IMR-90 (cell line): ENCODE measurements around the gene SAMD5. TPM values are rescaled to one million over a fixed set of nuclear protein-coding genes. Genes with fewer than 3 reads are reported as not detected.

Experiments used
- ATAC-seq: fragments of 200-7000 bp; cut with Tn5 transposase; 2 replicates; pipeline ENCODE4 v1.9.1; 2020; ENCODE audit warnings: low read depth, mild to moderate bottlenecking, moderate library complexity
- BruUV-seq: library from RNA; stranded (reverse); fragments of 400-500 nt; replicated peaks from 2 replicates; lab custom pipeline; 2021; lab: Mats Ljungman, UMichigan
- CTCF ChIA-PET: fragments of 300-600 bp; formaldehyde crosslinking; extraction: SDS; loops from one replicate; lab custom pipeline; 2021; ENCODE audit warnings: antibody characterized with exemption; lab: Yijun Ruan, JAX
- POLR2A ChIA-PET: fragments of 300-600 bp; sonication (Branson Sonifier 250); formaldehyde crosslinking; loops from one replicate; lab custom pipeline; 2022; ENCODE audit warnings: antibody characterized with exemption; ENCODE audit not compliant: unreplicated experiment; lab: Charles Lee
- DNase-seq: peaks from one replicate; pipeline ENCODE4 v3.0.0; 2013
- H2AFZ ChIP-seq: replicated peaks from 2 replicates; pipeline ENCODE3; 2013; ENCODE audit warnings: low read length, mild to moderate bottlenecking; ENCODE audit not compliant: poor library complexity
- H2AK5ac ChIP-seq: 2 replicates; pipeline ENCODE4 v1.6.1; 2013; ENCODE audit warnings: low read depth, low read length, inconsistent platforms
- H2AK9ac ChIP-seq: replicated peaks from 2 replicates; pipeline ENCODE3; 2013; ENCODE audit warnings: mild to moderate bottlenecking, low read depth, low read length, moderate library complexity; ENCODE audit not compliant: poor library complexity
- H2BK120ac ChIP-seq: 2 replicates; pipeline ENCODE4 v1.6.1; 2013; ENCODE audit warnings: low read depth, low read length, inconsistent platforms
- H2BK15ac ChIP-seq: 3 replicates; pipeline ENCODE4 v1.6.1; 2013; ENCODE audit warnings: low read depth, low read length, inconsistent platforms
- H2BK20ac ChIP-seq: 2 replicates; pipeline ENCODE4 v1.6.1; 2013; ENCODE audit warnings: low read depth, mild to moderate bottlenecking, inconsistent platforms, low read length, moderate library complexity
- H2BK5ac ChIP-seq: 2 replicates; pipeline ENCODE4 v1.6.1; 2013; ENCODE audit warnings: mild to moderate bottlenecking, low read depth, low read length, inconsistent platforms; ENCODE audit not compliant: poor library complexity, severe bottlenecking
- H3K14ac ChIP-seq: replicated peaks from 2 replicates; pipeline ENCODE4 v1.6.1; 2013; ENCODE audit warnings: low read depth, low read length, inconsistent platforms
- H3K18ac ChIP-seq: 2 replicates; pipeline ENCODE4 v1.6.1; 2013; ENCODE audit warnings: low read depth, low read length, control low read depth
- H3K23ac ChIP-seq: 2 replicates; pipeline ENCODE4 v1.6.1; 2013; ENCODE audit warnings: low read depth, low read length, inconsistent platforms
- H3K27ac ChIP-seq: 2 replicates; pipeline ENCODE4 v1.5.1; 2013; ENCODE audit warnings: mild to moderate bottlenecking, control low read depth, low read length; ENCODE audit not compliant: insufficient read depth
- H3K27me3 ChIP-seq: 2 replicates; pipeline ENCODE4 v1.6.1; 2013; ENCODE audit warnings: low read length; ENCODE audit not compliant: control insufficient read depth, insufficient read depth
- H3K36me3 ChIP-seq: 2 replicates; pipeline ENCODE4 v1.6.1; 2013; ENCODE audit warnings: low read length, mixed read lengths; ENCODE audit not compliant: control insufficient read depth, insufficient read depth
- H3K4ac ChIP-seq: 2 replicates; pipeline ENCODE4 v1.6.1; 2013; ENCODE audit warnings: low read depth, low read length, inconsistent platforms
- H3K4me1 ChIP-seq: 2 replicates; pipeline ENCODE4 v1.6.1; 2013; ENCODE audit warnings: low read length, mixed read lengths; ENCODE audit not compliant: control insufficient read depth, insufficient read depth
- H3K4me2 ChIP-seq: 2 replicates; pipeline ENCODE4 v1.6.1; 2013; ENCODE audit warnings: low read depth, mild to moderate bottlenecking, control low read depth, low read length, moderate library complexity
- H3K4me3 ChIP-seq: 2 replicates; pipeline ENCODE4 v1.5.1; 2013; ENCODE audit warnings: low read depth, mild to moderate bottlenecking, control low read depth, low read length, moderate library complexity; ENCODE audit not compliant: insufficient read depth
- H3K56ac ChIP-seq: 2 replicates; pipeline ENCODE4 v1.6.1; 2013; ENCODE audit warnings: low read length, inconsistent platforms; ENCODE audit not compliant: insufficient read depth; ENCODE audit errors: extremely low read depth
- H3K79me1 ChIP-seq, 2 experiments: 2 replicates each; pipeline ENCODE4 v1.6.1; 2013; ENCODE audit warnings: low read length in 2 of 2, inconsistent platforms in 1 of 2, low read depth in 1 of 2
- H3K9ac ChIP-seq: 2 replicates; pipeline ENCODE4 v1.6.1; 2013; ENCODE audit warnings: low read depth, low read length, control low read depth
- H3K9me1 ChIP-seq: 2 replicates; pipeline ENCODE4 v1.6.1; 2013; ENCODE audit warnings: low read length, inconsistent platforms; ENCODE audit not compliant: insufficient read depth
- H3K9me3 ChIP-seq: 2 replicates; pipeline ENCODE4 v1.6.1; 2013; ENCODE audit warnings: low read length; ENCODE audit not compliant: control insufficient read depth, insufficient read depth
- H4K20me1 ChIP-seq: 2 replicates; pipeline ENCODE4 v1.6.1; 2013; ENCODE audit warnings: low read length, inconsistent platforms; ENCODE audit not compliant: insufficient read depth
- H4K5ac ChIP-seq: 2 replicates; pipeline ENCODE4 v1.6.1; 2013; ENCODE audit warnings: mild to moderate bottlenecking, low read depth, low read length, control low read depth
- H4K8ac ChIP-seq, 2 experiments: 2 replicates each; pipeline ENCODE4 v1.6.1; 2013; ENCODE audit warnings: low read depth in 2 of 2, low read length in 2 of 2, control low read depth in 1 of 2, inconsistent platforms in 1 of 2
- H4K91ac ChIP-seq: 2 replicates; pipeline ENCODE4 v1.6.1; 2013; ENCODE audit warnings: low read depth, low read length, inconsistent platforms; ENCODE audit not compliant: insufficient read depth
- BHLHE40 ChIP-seq: fragments of 150-350 bp; IDR thresholded peaks from 2 replicates; pipeline ENCODE4 v1.6.1; 2016; ENCODE audit warnings: mild to moderate bottlenecking, low read depth, low read length
- CEBPB ChIP-seq: IDR thresholded peaks from 2 replicates; pipeline ENCODE4 v1.6.1; 2012; ENCODE audit warnings: low read depth, low read length, improper control_type of control experiment
- FOS ChIP-seq: fragments of 150-350 bp; IDR thresholded peaks from 2 replicates; pipeline ENCODE4 v1.6.1; 2016; ENCODE audit warnings: low read depth, low read length
- MAFK ChIP-seq: IDR thresholded peaks from 2 replicates; pipeline ENCODE4 v1.6.1; 2012; ENCODE audit warnings: low read depth, low read length, improper control_type of control experiment
- MAZ ChIP-seq: IDR thresholded peaks from 2 replicates; pipeline ENCODE4 v1.6.1; 2012; ENCODE audit warnings: low read depth, mild to moderate bottlenecking, low read length, improper control_type of control experiment, moderate library complexity, borderline replicate concordance
- MXI1 ChIP-seq: IDR thresholded peaks from 2 replicates; pipeline ENCODE4 v1.6.1; 2012; ENCODE audit warnings: low read depth, mild to moderate bottlenecking, low read length, moderate library complexity, borderline replicate concordance
- NFE2L2 ChIP-seq: fragments of 150-350 bp; IDR thresholded peaks from 2 replicates; pipeline ENCODE4 v1.6.1; 2016; ENCODE audit warnings: low read depth, mild to moderate bottlenecking, low read length
- RAD21 ChIP-seq: IDR thresholded peaks from 2 replicates; pipeline ENCODE4 v1.6.1; 2012; ENCODE audit warnings: low read length, improper control_type of control experiment
- RCOR1 ChIP-seq: IDR thresholded peaks from 2 replicates; pipeline ENCODE4 v1.6.1; 2012; ENCODE audit warnings: mild to moderate bottlenecking, low read length, improper control_type of control experiment; ENCODE audit not compliant: insufficient replicate concordance
- RFX5 ChIP-seq: IDR thresholded peaks from 2 replicates; pipeline ENCODE4 v1.8.0; 2012; ENCODE audit warnings: low read depth, mild to moderate bottlenecking, low read length, moderate library complexity
- SMC3 ChIP-seq: fragments of 150-350 bp; IDR thresholded peaks from 2 replicates; pipeline ENCODE4 v1.6.1; 2016; ENCODE audit warnings: low read depth, mild to moderate bottlenecking, antibody characterized with exemption, low read length, moderate library complexity
- WGBS, 2 experiments: methylation state at CpG; one replicate each; pipeline versions ENCODE4 v1.1.5 to v1.1.7; 2013; ENCODE audit warnings: missing lambda C conversion rate in 2 of 2; ENCODE audit not compliant: insufficient read length in 1 of 2; ENCODE audit errors: extremely low coverage in 2 of 2; 5-methylcytosine and 5-hydroxymethylcytosine counted together
- dilution Hi-C: fragments of 300-500 bp; cut with HindIII; formaldehyde crosslinking; loops from one replicate; pipeline ENCODE4 v1.14.3; 2018; ENCODE audit warnings: low sequenced_read_pairs; ENCODE audit not compliant: unreplicated experiment
- in situ Hi-C: fragments of 300-500 bp; cut with MboI; formaldehyde crosslinking; loops from 3 replicates; pipeline ENCODE4 v1.14.3; 2019; ENCODE audit warnings: low sequenced_read_pairs, inconsistent platforms, mixed read lengths
- intact Hi-C: fragments of 100-400 bp; cut with micrococcal nuclease; formaldehyde crosslinking; loops from 2 replicates; pipeline ENCODE4 v1.10.0; 2022
- polyA plus RNA-seq, 3 experiments: library from polyadenylated mRNA; depleted of rRNA; stranded (reverse); fragments of >200 nt; gene quantifications; 2 replicates each; pipeline ENCODE4 v1.2.3, GENCODE V29; 2012; ENCODE audit warnings: low replicate concordance in 1 of 3
- total RNA-seq: library from RNA; depleted of rRNA; stranded (reverse); fragments of >200 nt; gene quantifications from 2 replicates; pipeline ENCODE4 v1.2.3, GENCODE V29; 2012
- TF ChIP-seq, protein P1 (sequence below): fragments of 150-350 bp; IDR thresholded peaks from 2 replicates; pipeline ENCODE4 v1.6.1; 2016; ENCODE audit warnings: low read depth, mild to moderate bottlenecking, low read length, moderate library complexity, borderline replicate concordance
- TF ChIP-seq, protein P2 (sequence below): conservative IDR thresholded peaks from 2 replicates; pipeline ENCODE4 v1.5.1; 2012; ENCODE audit warnings: mild to moderate bottlenecking, low read depth, low read length, improper control_type of control experiment
- TF ChIP-seq, protein P3 (sequence below): fragments of 150-350 bp; IDR thresholded peaks from 2 replicates; pipeline ENCODE4 v1.6.1; 2017; ENCODE audit warnings: mild to moderate bottlenecking, antibody characterized with exemption, low read length, low read depth

Gene SAMD5
- total and polyA plus RNA-seq, 2 of the 4 experiments (the other 2 are of a cell fraction) = 1.0 to 1.6 TPM

DNA sequence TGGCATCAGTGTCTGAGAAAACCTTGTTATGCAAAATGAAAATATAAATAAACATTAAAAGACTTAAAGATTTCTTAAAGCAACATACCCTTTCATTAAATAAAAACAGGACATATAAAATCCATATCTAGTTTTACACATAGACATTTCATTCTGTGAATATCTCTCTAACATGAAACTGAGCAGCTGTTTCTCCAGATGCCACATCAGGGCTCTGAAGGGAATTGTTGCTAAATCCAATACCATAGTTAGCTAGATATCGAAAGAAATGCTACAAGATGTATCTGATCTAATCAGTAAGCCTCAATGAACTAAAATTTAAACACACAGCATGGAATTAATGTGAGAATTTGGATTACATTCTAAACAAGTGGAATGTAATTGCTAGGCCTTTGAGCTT is 74.5 kb downstream of the SAMD5 start:
- no CpG with 5 or more reads among the region's 1 CpG for WGBS, 2 experiments
- Histone ChIP-seq H2BK5ac (no peak overlapping the region), H3K36me3 (no peaks in the 10 kb centered on the region), H2BK20ac (no peak overlapping the region), H3K9me1 (no peaks in the 10 kb centered on the region), H4K20me1 (no peaks in the 10 kb centered on the region), H3K18ac (no peak overlapping the region), H3K4ac (no peak overlapping the region), H3K14ac (no peak overlapping the region), H3K27me3 (no peaks in the 10 kb centered on the region; the same call in 1 of the 2 replicates), H3K23ac (no peak overlapping the region), H3K9me3 (no peaks in the 10 kb centered on the region), H2AK5ac (no peak overlapping the region), H3K27ac (no peak overlapping the region), H2AK9ac (no peak overlapping the region), H2AFZ (no peak overlapping the region), H4K91ac (no peak overlapping the region), H3K56ac (no peak overlapping the region), H3K9ac (no peak overlapping the region), H3K4me2 (no peak overlapping the region), H3K4me3 (no peak overlapping the region), H2BK15ac (no peak overlapping the region), H3K79me1 (no peaks in the 10 kb centered on the region), H3K4me1 (0 out of 2 replicates have a peak, but pooled peaks cover 2% of the 10 kb centered on the region), H2BK120ac (no peak overlapping the region), H4K5ac (no peak overlapping the region), H4K8ac (no peak overlapping the region)
- ATAC-seq (no peak), DNase-seq (no peak)
- TF ChIP-seq RCOR1 = no peak
- TF ChIP-seq MXI1 = no peak
- TF ChIP-seq, protein P1, sequence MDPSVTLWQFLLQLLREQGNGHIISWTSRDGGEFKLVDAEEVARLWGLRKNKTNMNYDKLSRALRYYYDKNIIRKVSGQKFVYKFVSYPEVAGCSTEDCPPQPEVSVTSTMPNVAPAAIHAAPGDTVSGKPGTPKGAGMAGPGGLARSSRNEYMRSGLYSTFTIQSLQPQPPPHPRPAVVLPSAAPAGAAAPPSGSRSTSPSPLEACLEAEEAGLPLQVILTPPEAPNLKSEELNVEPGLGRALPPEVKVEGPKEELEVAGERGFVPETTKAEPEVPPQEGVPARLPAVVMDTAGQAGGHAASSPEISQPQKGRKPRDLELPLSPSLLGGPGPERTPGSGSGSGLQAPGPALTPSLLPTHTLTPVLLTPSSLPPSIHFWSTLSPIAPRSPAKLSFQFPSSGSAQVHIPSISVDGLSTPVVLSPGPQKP = no peak
- no peak for TF ChIP-seq MAFK
- no peak for TF ChIP-seq MAZ
- no peak for TF ChIP-seq FOS
- no peak for TF ChIP-seq RAD21
- no peak for TF ChIP-seq NFE2L2
- TF ChIP-seq RFX5 = no peak
- TF ChIP-seq CEBPB = no peak
- TF ChIP-seq, protein P2, sequence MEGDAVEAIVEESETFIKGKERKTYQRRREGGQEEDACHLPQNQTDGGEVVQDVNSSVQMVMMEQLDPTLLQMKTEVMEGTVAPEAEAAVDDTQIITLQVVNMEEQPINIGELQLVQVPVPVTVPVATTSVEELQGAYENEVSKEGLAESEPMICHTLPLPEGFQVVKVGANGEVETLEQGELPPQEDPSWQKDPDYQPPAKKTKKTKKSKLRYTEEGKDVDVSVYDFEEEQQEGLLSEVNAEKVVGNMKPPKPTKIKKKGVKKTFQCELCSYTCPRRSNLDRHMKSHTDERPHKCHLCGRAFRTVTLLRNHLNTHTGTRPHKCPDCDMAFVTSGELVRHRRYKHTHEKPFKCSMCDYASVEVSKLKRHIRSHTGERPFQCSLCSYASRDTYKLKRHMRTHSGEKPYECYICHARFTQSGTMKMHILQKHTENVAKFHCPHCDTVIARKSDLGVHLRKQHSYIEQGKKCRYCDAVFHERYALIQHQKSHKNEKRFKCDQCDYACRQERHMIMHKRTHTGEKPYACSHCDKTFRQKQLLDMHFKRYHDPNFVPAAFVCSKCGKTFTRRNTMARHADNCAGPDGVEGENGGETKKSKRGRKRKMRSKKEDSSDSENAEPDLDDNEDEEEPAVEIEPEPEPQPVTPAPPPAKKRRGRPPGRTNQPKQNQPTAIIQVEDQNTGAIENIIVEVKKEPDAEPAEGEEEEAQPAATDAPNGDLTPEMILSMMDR = no peak
- no peak for TF ChIP-seq BHLHE40
- TF ChIP-seq, protein P3, sequence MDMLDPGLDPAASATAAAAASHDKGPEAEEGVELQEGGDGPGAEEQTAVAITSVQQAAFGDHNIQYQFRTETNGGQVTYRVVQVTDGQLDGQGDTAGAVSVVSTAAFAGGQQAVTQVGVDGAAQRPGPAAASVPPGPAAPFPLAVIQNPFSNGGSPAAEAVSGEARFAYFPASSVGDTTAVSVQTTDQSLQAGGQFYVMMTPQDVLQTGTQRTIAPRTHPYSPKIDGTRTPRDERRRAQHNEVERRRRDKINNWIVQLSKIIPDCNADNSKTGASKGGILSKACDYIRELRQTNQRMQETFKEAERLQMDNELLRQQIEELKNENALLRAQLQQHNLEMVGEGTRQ = no peak
- no peak for TF ChIP-seq SMC3
- BruUV-seq = no TSS peak
- POLR2A ChIA-PET = no interaction called here
- in situ Hi-C loops (no loop called here), dilution Hi-C loops (no loop called here), intact Hi-C loops (no loop called here)
- CTCF ChIA-PET = no interaction called here
